Endothelial cell of umbilical vein (primary cell): ENCODE measurements around the gene ZNF879. TPM values are rescaled to one million over a fixed set of nuclear protein-coding genes. Genes with fewer than 3 reads are reported as not detected.

Source experiments
- BruUV-seq: library from RNA; stranded (reverse); fragments of 400-500 nt; replicated peaks from 2 replicates; lab custom pipeline; 2021; lab: Mats Ljungman, UMichigan
- CTCF ChIA-PET: fragments of 300-600, 350-600 bp; sonication (Branson Sonifier 250); formaldehyde crosslinking; loops from one replicate; lab custom pipeline; 2021; ENCODE audit warnings: antibody characterized with exemption, inconsistent platforms; lab: Charles Lee
- POLR2A ChIA-PET: fragments of 300-600, 350-600 bp; sonication (Branson Sonifier 250); formaldehyde crosslinking; loops from one replicate; lab custom pipeline; 2021; ENCODE audit warnings: antibody characterized with exemption, inconsistent platforms; lab: Charles Lee
- DNase-seq: peaks from one replicate; pipeline ENCODE4 v3.0.0-alpha.2; 2011; ENCODE audit warnings: low read depth, low spot score
- FAIRE-seq: peaks from 2 replicates; lab custom pipeline; 2011; peaks lifted over from hg19 to GRCh38; lab: Jason Lieb, UNC
- H2AFZ ChIP-seq: 2 replicates; pipeline ENCODE4 v1.6.0; 2012; ENCODE audit warnings: low read depth, low read length, control low read depth, inconsistent platforms
- H3K27ac ChIP-seq: 2 replicates; pipeline ENCODE4 v1.5.1; 2011; ENCODE audit warnings: low read depth, mild to moderate bottlenecking, control low read depth, low read length, moderate library complexity; ENCODE audit not compliant: insufficient read depth
- H3K27me3 ChIP-seq, 2 experiments: 2 replicates each; pipeline versions ENCODE4 v1.6.0 to v1.6.1; 2011; ENCODE audit warnings: low read length in 2 of 2, mixed read lengths in 1 of 2; ENCODE audit not compliant: control insufficient read depth in 2 of 2, insufficient read depth in 2 of 2
- H3K36me3 ChIP-seq, 2 experiments: 2 replicates in 1 of 2; 3 replicates in 1 of 2; pipeline ENCODE4 v1.5.1; 2011; ENCODE audit warnings: low read length in 2 of 2, mild to moderate bottlenecking in 1 of 2, moderate library complexity in 1 of 2; ENCODE audit not compliant: control insufficient read depth in 2 of 2, insufficient read depth in 2 of 2; ENCODE audit errors: extremely low read depth in 1 of 2
- H3K4me1 ChIP-seq: 3 replicates; pipeline ENCODE4 v1.5.1; 2011; ENCODE audit warnings: mild to moderate bottlenecking, low read length; ENCODE audit not compliant: control insufficient read depth, insufficient read depth; ENCODE audit errors: extremely low read depth
- H3K4me2 ChIP-seq: 2 replicates; pipeline ENCODE4 v1.6.1; 2011; ENCODE audit warnings: low read length, control low read depth, mixed read lengths; ENCODE audit not compliant: insufficient read depth
- H3K4me3 ChIP-seq, 3 experiments: fragments of 200-600 bp in 1 of 3; sonication (generic), shearing (Covaris generic) in 1 of 3; replicated peaks in 1 of 3; 2 replicates each; pipeline ENCODE4 v1.5.1; 2011 to 2016; ENCODE audit warnings: control low read depth in 3 of 3, low read length in 3 of 3, mild to moderate bottlenecking in 2 of 3, inconsistent platforms in 1 of 3, low read depth in 1 of 3, moderate library complexity in 1 of 3; ENCODE audit not compliant: insufficient read depth in 1 of 3
- H3K79me2 ChIP-seq: 2 replicates; pipeline ENCODE4 v1.6.0; 2012; ENCODE audit warnings: low read length, inconsistent platforms; ENCODE audit not compliant: control insufficient read depth, insufficient read depth
- H3K9ac ChIP-seq: replicated peaks from 2 replicates; pipeline ENCODE3; 2011; ENCODE audit warnings: low read length, control low read depth; ENCODE audit not compliant: insufficient read depth; ENCODE audit errors: extremely low read depth
- H3K9me1 ChIP-seq: replicated peaks from 3 replicates; pipeline ENCODE4 v1.6.0; 2011; ENCODE audit warnings: mild to moderate bottlenecking, low read length; ENCODE audit not compliant: control insufficient read depth, insufficient read depth; ENCODE audit errors: extremely low read depth
- H3K9me3 ChIP-seq: replicated peaks from 2 replicates; pipeline ENCODE4 v1.5.1; 2012; ENCODE audit warnings: low read length, inconsistent platforms; ENCODE audit not compliant: control insufficient read depth, insufficient read depth
- H4K20me1 ChIP-seq: replicated peaks from 2 replicates; pipeline ENCODE3; 2011; ENCODE audit warnings: mild to moderate bottlenecking, low read length; ENCODE audit not compliant: control insufficient read depth, insufficient read depth; ENCODE audit errors: extremely low read depth
- CTCF ChIP-seq, 2 donors: IDR thresholded peaks; 1 replicate in 1 of 2; 2 replicates in 1 of 2; pipeline ENCODE4 v1.5.1; 2011; ENCODE audit warnings: low read length in 2 of 2, mild to moderate bottlenecking in 2 of 2, moderate library complexity in 2 of 2, control low read depth in 1 of 2, inconsistent platforms in 1 of 2, low read depth in 1 of 2; ENCODE audit not compliant: insufficient read depth in 1 of 2; ENCODE audit errors: extremely low read depth in 1 of 2
- EZH2 ChIP-seq: IDR thresholded peaks from 2 replicates; pipeline ENCODE4 v1.6.1; 2012; ENCODE audit warnings: borderline replicate concordance, low read depth, mild to moderate bottlenecking, moderate library complexity, low read length, inconsistent platforms; ENCODE audit not compliant: severe bottlenecking
- FOS ChIP-seq: IDR thresholded peaks from 2 replicates; pipeline ENCODE4 v1.6.1; 2011; ENCODE audit warnings: mild to moderate bottlenecking, low read length, moderate library complexity, borderline replicate concordance; ENCODE audit not compliant: insufficient read depth
- GATA2 ChIP-seq: IDR thresholded peaks from 2 replicates; pipeline ENCODE4 v1.7.0; 2011; ENCODE audit warnings: low read depth, mild to moderate bottlenecking, moderate library complexity, mixed read lengths, low read length; ENCODE audit not compliant: insufficient read length, insufficient read depth
- JUN ChIP-seq: IDR thresholded peaks from 2 replicates; pipeline ENCODE4 v1.6.1; 2011; ENCODE audit warnings: borderline replicate concordance, low read depth; ENCODE audit not compliant: insufficient read length, insufficient read depth
- MYC ChIP-seq: IDR thresholded peaks from one replicate; pipeline ENCODE4 v1.6.1; 2011; ENCODE audit warnings: mild to moderate bottlenecking, low read depth, low read length
- POLR2A ChIP-seq: IDR thresholded peaks from 2 replicates; pipeline ENCODE4 v1.6.1; 2012; ENCODE audit warnings: low read depth, mild to moderate bottlenecking, control low read depth, low read length
- POLR2AphosphoS5 ChIP-seq: IDR thresholded peaks from 2 replicates; pipeline ENCODE4 v1.6.1; 2012; ENCODE audit warnings: low read depth, mild to moderate bottlenecking, control low read depth, low read length, moderate library complexity; ENCODE audit not compliant: insufficient read depth
- dilution Hi-C: fragments of 300-500 bp; cut with MboI; formaldehyde crosslinking; loops from one replicate; pipeline ENCODE4 v1.15.0; 2019; ENCODE audit warnings: low sequenced_read_pairs; ENCODE audit not compliant: extremely low pct_ligation_motif_present
- intact Hi-C: fragments of 100-400 bp; cut with micrococcal nuclease; formaldehyde crosslinking; loops from one replicate; pipeline ENCODE4 v1.10.0; 2022
- polyA plus RNA-seq, 4 experiments: library from polyadenylated mRNA; depleted of rRNA in 3 of 4; stranded (reverse) in 3 of 4; unstranded in 1 of 4; fragments of >200 nt; gene quantifications; 2 replicates each; pipeline versions ENCODE4 v1.2.1 to v1.2.3, GENCODE V29; 2011 to 2012; ENCODE audit warnings: missing spikeins in 1 of 4
- total RNA-seq: library from RNA; stranded (reverse); gene quantifications from 2 replicates; pipeline ENCODE4 v1.2.3, GENCODE V29; 2021
- TF ChIP-seq, protein P1 (sequence below): IDR thresholded peaks from 2 replicates; pipeline ENCODE4 v1.6.1; 2011; ENCODE audit not compliant: insufficient read depth, insufficient read length

The ZNF879 gene
- total and polyA plus RNA-seq, 2 donors (not counting 3 experiments of a cell fraction or from before 2014, with no cell fraction given) = 2.4 to 2.7 TPM

DNA sequence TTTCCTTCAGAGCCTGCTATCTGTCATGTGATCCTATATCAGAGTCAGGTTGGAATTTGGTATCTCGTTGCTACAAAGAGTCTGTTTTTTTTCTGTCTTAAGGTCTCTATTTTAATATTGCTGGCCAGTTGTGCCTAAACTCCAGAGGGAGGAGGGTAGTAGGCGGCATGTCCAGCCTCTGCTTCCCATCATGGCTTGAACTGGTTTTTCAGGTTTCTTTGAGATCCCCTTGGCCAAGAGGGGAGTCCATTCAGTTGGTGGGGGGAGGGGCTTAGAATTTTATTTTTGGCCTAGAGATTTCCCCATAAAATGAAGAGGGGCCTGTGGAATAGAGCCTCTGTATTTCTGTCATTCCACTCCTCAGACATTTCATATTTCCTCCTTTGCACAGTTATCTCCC lies 21.2 kb downstream of the ZNF879 start:
- Histone ChIP-seq H3K9me3 (no peaks in the 10 kb centered on the region), H3K4me1 (no peaks in the 10 kb centered on the region), H3K9me1 (no peaks in the 10 kb centered on the region), H3K4me2 (no peak overlapping the region), H3K4me3 (no peak overlapping the region), H3K27me3 (no peaks in the 10 kb centered on the region), H3K9ac (no peak overlapping the region), H2AFZ (no peak overlapping the region), H3K27ac (no peak overlapping the region), H4K20me1 (no peaks in the 10 kb centered on the region), H3K36me3 (no peaks in the 10 kb centered on the region), H3K79me2 (no peaks in the 10 kb centered on the region)
- DNase-seq (no peak), FAIRE-seq (no peak)
- intact Hi-C loops (no loop called here), dilution Hi-C loops (no loop called here)
- TF ChIP-seq GATA2 (no peak), POLR2AphosphoS5 (no peak), JUN (no peak), EZH2 (no peak), POLR2A (no peak), CTCF (IDR thresholded peaks at IDR 0.05; ENCODE audit: extremely low read depth in 1 of 2, insufficient read depth in 1 of 2, low read depth in 1 of 2, low read length in 2 of 2) (no peak), MYC (no peak), FOS (no peak)
- TF ChIP-seq, protein P1, sequence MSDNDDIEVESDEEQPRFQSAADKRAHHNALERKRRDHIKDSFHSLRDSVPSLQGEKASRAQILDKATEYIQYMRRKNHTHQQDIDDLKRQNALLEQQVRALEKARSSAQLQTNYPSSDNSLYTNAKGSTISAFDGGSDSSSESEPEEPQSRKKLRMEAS = no peak
- BruUV-seq = no TSS peak
- CTCF ChIA-PET = no interaction called here
- POLR2A ChIA-PET = no interaction called here
